ENCODE measurements around the gene PDAP1. TPM values are rescaled to one million over a fixed set of nuclear protein-coding genes. Genes with fewer than 3 reads are reported as not detected.

The PDAP1 gene
- total and polyA plus RNA-seq, 2 of the 13 experiments (the other 11 are each of a cell fraction or from before 2014, with no cell fraction given) = 13.0 to 100 TPM

DNA sequence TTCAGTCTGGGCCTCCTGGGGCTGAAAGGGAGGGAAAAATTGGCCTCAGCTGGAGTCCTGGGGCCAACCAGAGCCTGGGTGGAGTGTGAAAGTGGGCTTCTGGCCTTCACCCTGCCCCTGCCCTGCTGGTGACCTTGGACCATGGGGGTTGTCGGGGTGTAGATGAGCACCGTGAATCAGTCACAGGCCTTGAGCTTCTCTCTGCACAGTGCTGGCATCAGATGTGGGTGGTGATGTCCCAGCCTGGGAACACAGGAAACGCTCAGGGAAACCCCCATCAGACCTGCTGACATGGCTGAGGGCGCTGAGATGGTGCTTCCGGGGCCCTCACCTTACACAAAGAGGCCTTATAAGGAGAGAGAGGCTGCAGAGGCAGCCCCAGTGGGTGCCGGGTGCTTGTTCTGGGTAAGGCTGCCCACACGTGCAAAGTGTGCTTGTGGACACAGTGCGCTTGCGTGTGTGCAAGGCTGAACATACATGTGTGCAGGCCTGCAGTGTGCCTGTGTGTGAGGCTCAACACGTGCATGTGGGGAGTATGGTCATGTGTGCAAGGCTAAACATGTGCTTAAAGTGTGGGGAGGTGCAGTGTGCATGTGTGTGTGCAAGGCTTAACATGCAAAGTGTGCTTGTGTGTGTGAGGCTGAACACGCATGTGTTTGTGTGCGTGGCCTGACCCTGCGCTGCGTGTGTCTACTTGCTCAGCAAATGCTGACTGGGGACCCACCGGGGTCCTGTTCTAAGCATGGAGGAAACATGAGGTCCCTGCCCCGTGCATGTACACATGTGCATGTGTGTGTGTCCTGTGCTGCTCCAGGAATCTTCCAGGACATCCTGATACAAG is 27.4 kb downstream of the PDAP1 start (continued):
- TF ChIP-seq TGIF2 (CRISPR knock-in tag; IDR thresholded peaks at IDR 0.05) (no peak), STAG1 (CRISPR knock-in tag; IDR thresholded peaks at IDR 0.05) (no peak), ZNF20 (CRISPR knock-in tag; IDR thresholded peaks at IDR 0.05) (no peak), EP300 (IDR thresholded peaks at IDR 0.05; ENCODE audit: low read depth in 2 of 2, low read length in 2 of 2) (peak in 1 of 2 experiments; percentile 46; a peak in 2 of 4 replicates), EP300 (CRISPR knock-in tag; IDR thresholded peaks at IDR 0.05; ENCODE audit: borderline replicate concordance) (no peak), AGO1 (IDR thresholded peaks at IDR 0.05; ENCODE audit: low read depth, low read length, poor library complexity, severe bottlenecking) (peak; percentile 38), ZNF274 (CRISPR knock-in tag; IDR thresholded peaks at IDR 0.05) (no peak), ZFX (CRISPR knock-in tag; IDR thresholded peaks at IDR 0.05; ENCODE audit: low read depth) (peak; percentile 15; the same call in 1 of the 2 replicates), ZFP90 (CRISPR knock-in tag; IDR thresholded peaks at IDR 0.05; ENCODE audit: borderline replicate concordance) (no peak), RARG (CRISPR knock-in tag; IDR thresholded peaks at IDR 0.05; ENCODE audit: low read depth) (no peak), PAX8 (CRISPR knock-in tag; IDR thresholded peaks at IDR 0.05; ENCODE audit: borderline replicate concordance) (no peak), SOX5 (CRISPR knock-in tag; IDR thresholded peaks at IDR 0.05; ENCODE audit: borderline replicate concordance) (no peak), JUN (CRISPR knock-in tag; IDR thresholded peaks at IDR 0.05) (no peak), SP140L (CRISPR knock-in tag; IDR thresholded peaks at IDR 0.05; ENCODE audit: borderline replicate concordance) (no peak), ZSCAN22 (CRISPR knock-in tag; IDR thresholded peaks at IDR 0.05) (no peak), ZNF577 (CRISPR knock-in tag; IDR thresholded peaks at IDR 0.05; ENCODE audit: borderline replicate concordance, low read depth) (no peak), RXRB (CRISPR knock-in tag; IDR thresholded peaks at IDR 0.05; ENCODE audit: borderline replicate concordance) (no peak; the same call in 1 of the 2 replicates), ZNF720 (CRISPR knock-in tag; IDR thresholded peaks at IDR 0.05) (no peak), LCORL (IDR thresholded peaks at IDR 0.05) (no peak), LCORL (CRISPR knock-in tag; IDR thresholded peaks at IDR 0.05) (peak; percentile 50; the same call in 1 of the 2 replicates), ZNF101 (CRISPR knock-in tag; IDR thresholded peaks at IDR 0.05; ENCODE audit: borderline replicate concordance, low read depth) (no peak), ZNF776 (CRISPR knock-in tag; IDR thresholded peaks at IDR 0.05) (0 out of 2 replicates have a peak, but pooled peaks have one; percentile 31), AKAP8 (CRISPR knock-in tag; IDR thresholded peaks at IDR 0.05) (no peak), ZSCAN20 (CRISPR knock-in tag; IDR thresholded peaks at IDR 0.05; ENCODE audit: borderline replicate concordance) (no peak)
- TF ChIP-seq, protein P1, sequence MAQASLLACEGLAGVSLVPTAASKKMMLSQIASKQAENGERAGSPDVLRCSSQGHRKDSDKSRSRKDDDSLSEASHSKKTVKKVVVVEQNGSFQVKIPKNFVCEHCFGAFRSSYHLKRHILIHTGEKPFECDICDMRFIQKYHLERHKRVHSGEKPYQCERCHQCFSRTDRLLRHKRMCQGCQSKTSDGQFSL (CRISPR knock-in tag; IDR thresholded peaks at IDR 0.05) = no peak
- TF ChIP-seq, protein P2, sequence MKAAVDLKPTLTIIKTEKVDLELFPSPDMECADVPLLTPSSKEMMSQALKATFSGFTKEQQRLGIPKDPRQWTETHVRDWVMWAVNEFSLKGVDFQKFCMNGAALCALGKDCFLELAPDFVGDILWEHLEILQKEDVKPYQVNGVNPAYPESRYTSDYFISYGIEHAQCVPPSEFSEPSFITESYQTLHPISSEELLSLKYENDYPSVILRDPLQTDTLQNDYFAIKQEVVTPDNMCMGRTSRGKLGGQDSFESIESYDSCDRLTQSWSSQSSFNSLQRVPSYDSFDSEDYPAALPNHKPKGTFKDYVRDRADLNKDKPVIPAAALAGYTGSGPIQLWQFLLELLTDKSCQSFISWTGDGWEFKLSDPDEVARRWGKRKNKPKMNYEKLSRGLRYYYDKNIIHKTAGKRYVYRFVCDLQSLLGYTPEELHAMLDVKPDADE (CRISPR knock-in tag; IDR thresholded peaks at IDR 0.05) = no peak
- TF ChIP-seq, protein P3, sequence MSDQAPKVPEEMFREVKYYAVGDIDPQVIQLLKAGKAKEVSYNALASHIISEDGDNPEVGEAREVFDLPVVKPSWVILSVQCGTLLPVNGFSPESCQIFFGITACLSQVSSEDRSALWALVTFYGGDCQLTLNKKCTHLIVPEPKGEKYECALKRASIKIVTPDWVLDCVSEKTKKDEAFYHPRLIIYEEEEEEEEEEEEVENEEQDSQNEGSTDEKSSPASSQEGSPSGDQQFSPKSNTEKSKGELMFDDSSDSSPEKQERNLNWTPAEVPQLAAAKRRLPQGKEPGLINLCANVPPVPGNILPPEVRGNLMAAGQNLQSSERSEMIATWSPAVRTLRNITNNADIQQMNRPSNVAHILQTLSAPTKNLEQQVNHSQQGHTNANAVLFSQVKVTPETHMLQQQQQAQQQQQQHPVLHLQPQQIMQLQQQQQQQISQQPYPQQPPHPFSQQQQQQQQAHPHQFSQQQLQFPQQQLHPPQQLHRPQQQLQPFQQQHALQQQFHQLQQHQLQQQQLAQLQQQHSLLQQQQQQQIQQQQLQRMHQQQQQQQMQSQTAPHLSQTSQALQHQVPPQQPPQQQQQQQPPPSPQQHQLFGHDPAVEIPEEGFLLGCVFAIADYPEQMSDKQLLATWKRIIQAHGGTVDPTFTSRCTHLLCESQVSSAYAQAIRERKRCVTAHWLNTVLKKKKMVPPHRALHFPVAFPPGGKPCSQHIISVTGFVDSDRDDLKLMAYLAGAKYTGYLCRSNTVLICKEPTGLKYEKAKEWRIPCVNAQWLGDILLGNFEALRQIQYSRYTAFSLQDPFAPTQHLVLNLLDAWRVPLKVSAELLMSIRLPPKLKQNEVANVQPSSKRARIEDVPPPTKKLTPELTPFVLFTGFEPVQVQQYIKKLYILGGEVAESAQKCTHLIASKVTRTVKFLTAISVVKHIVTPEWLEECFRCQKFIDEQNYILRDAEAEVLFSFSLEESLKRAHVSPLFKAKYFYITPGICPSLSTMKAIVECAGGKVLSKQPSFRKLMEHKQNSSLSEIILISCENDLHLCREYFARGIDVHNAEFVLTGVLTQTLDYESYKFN (CRISPR knock-in tag; conservative IDR thresholded peaks at IDR 0.05) = peak; percentile 63; the same call in 1 of the 2 replicates
